AG08396 (cell line): ENCODE data around the gene JAK2.

ENCODE experiments used
- DNase-seq: peaks from one replicate; pipeline ENCODE4 v3.0.0; 2012; ENCODE audit warnings: low spot score, mixed read lengths

The JAK2 gene

GRCh38 chr9:5144217-5144616 lies 159.1 kb downstream of the JAK2 start:
- no peak for DNase-seq

- DNase-seq, result no peak
Measured at GRCh38 chr9:5146241-5146640, 161.2 kb downstream of the JAK2 start.
